HEK293T (cell line): ENCODE data around the gene AFAP1L2.

ENCODE experiments used
- ARNT ChIP-seq: fragments of 450-650 bp; IDR thresholded peaks from 2 replicates; pipeline ENCODE4 v1.6.1; 2017; ENCODE audit warnings: mild to moderate bottlenecking
- BHLHE40 ChIP-seq: fragments of 450-650 bp; IDR thresholded peaks from 2 replicates; pipeline ENCODE4 v1.6.1; 2016; ENCODE audit warnings: mild to moderate bottlenecking, moderate library complexity, borderline replicate concordance
- CTBP1 ChIP-seq: fragments of 450-650 bp; IDR thresholded peaks from 2 replicates; pipeline ENCODE4 v1.6.1; 2016; ENCODE audit warnings: borderline replicate concordance
- FOXA1 ChIP-seq: fragments of 450-650 bp; IDR thresholded peaks from 2 replicates; pipeline ENCODE4 v1.6.1; 2016; ENCODE audit warnings: mild to moderate bottlenecking
- FOXK2 ChIP-seq: fragments of 450-650 bp; IDR thresholded peaks from 2 replicates; pipeline ENCODE4 v1.6.1; 2016; ENCODE audit warnings: mild to moderate bottlenecking
- FOXM1 ChIP-seq: fragments of 450-650 bp; IDR thresholded peaks from 2 replicates; pipeline ENCODE4 v1.6.1; 2017; ENCODE audit warnings: mild to moderate bottlenecking, borderline replicate concordance
- HDGF ChIP-seq: fragments of 450-650 bp; IDR thresholded peaks from 2 replicates; pipeline ENCODE4 v1.6.1; 2017; ENCODE audit warnings: antibody characterized with exemption, borderline replicate concordance
- L3MBTL2 ChIP-seq: fragments of 450-650 bp; conservative IDR thresholded peaks from 2 replicates; pipeline ENCODE4 v1.6.1; 2016; ENCODE audit warnings: mild to moderate bottlenecking
- LEF1 ChIP-seq: fragments of 450-650 bp; IDR thresholded peaks from 2 replicates; pipeline ENCODE4 v1.6.1; 2017; ENCODE audit warnings: mild to moderate bottlenecking, borderline replicate concordance
- NFRKB ChIP-seq: fragments of 450-650 bp; IDR thresholded peaks from 2 replicates; pipeline ENCODE4 v1.6.1; 2016; ENCODE audit warnings: mild to moderate bottlenecking, moderate library complexity
- SP1 ChIP-seq: fragments of 450-650 bp; IDR thresholded peaks from 2 replicates; pipeline ENCODE4 v1.6.1; 2017
- SUZ12 ChIP-seq: fragments of 450-650 bp; IDR thresholded peaks from 2 replicates; pipeline ENCODE4 v1.6.1; 2016; ENCODE audit warnings: mild to moderate bottlenecking
- ZNF384 ChIP-seq: fragments of 450-650 bp; IDR thresholded peaks from 2 replicates; pipeline ENCODE4 v1.6.1; 2016
- TF ChIP-seq, protein P1 (sequence below): fragments of 450-650 bp; IDR thresholded peaks from 2 replicates; pipeline ENCODE4 v1.6.1; 2016

DNA sequence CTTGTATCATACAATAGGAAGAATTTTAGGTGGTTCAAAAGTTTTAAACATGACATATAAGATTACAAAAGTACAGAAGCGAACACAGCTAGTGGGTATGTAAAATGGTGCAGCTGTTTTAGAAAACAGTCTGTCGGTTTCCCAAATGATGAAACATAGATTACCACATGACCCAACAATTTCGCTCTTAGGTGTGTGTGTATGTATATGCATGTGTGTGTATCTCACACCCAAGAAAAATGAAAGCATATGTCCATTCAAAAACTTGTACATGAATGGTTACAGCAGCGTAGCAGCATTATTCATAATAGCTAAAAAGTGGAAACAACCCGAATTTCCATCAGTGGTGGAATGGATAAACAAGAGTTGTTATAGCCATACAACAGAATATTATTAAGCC lies 23.5 kb downstream of the AFAP1L2 start:
- TF ChIP-seq ARNT, result no peak
- TF ChIP-seq ZNF384, result no peak
- TF ChIP-seq, protein P1, sequence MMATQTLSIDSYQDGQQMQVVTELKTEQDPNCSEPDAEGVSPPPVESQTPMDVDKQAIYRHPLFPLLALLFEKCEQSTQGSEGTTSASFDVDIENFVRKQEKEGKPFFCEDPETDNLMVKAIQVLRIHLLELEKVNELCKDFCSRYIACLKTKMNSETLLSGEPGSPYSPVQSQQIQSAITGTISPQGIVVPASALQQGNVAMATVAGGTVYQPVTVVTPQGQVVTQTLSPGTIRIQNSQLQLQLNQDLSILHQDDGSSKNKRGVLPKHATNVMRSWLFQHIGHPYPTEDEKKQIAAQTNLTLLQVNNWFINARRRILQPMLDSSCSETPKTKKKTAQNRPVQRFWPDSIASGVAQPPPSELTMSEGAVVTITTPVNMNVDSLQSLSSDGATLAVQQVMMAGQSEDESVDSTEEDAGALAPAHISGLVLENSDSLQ, result no peak
- TF ChIP-seq L3MBTL2, result no peak
- no peak for TF ChIP-seq FOXA1
- TF ChIP-seq CTBP1, result no peak
- TF ChIP-seq HDGF, result no peak
- no peak for TF ChIP-seq FOXK2
- no peak for TF ChIP-seq LEF1
- TF ChIP-seq BHLHE40, result no peak
- TF ChIP-seq SUZ12, result no peak
- TF ChIP-seq NFRKB, result no peak
- TF ChIP-seq FOXM1, result no peak
- TF ChIP-seq SP1, result no peak
